ENCODE measurements around the gene OR10P1.

The OR10P1 gene

DNA sequence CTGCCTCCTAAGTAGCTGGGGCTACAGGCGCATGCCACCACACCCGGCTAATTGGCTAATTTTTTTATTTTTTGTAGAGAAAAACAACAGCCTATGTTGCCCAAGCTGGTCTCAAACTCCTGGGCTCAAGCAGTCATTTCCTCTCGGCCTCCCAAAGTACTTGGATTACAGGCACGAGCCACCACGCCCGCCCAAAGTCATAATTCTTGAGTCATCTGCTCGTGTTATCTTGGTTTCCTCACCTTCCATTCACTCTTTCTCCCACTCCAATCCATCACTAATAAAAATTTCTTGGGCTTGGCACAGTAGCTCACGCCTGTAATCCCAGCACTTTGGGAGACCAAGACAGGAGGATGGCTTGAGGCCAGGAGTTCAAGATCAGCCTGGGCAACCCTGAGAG is 39.0 kb downstream of the OR10P1 start:
- TF ChIP-seq, protein P1, sequence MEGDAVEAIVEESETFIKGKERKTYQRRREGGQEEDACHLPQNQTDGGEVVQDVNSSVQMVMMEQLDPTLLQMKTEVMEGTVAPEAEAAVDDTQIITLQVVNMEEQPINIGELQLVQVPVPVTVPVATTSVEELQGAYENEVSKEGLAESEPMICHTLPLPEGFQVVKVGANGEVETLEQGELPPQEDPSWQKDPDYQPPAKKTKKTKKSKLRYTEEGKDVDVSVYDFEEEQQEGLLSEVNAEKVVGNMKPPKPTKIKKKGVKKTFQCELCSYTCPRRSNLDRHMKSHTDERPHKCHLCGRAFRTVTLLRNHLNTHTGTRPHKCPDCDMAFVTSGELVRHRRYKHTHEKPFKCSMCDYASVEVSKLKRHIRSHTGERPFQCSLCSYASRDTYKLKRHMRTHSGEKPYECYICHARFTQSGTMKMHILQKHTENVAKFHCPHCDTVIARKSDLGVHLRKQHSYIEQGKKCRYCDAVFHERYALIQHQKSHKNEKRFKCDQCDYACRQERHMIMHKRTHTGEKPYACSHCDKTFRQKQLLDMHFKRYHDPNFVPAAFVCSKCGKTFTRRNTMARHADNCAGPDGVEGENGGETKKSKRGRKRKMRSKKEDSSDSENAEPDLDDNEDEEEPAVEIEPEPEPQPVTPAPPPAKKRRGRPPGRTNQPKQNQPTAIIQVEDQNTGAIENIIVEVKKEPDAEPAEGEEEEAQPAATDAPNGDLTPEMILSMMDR (IDR thresholded peaks at IDR 0.05; ENCODE audit: insufficient read depth, low read length, missing control alignments): no peak
- POLR2A ChIA-PET: no interaction called here
- DNase-seq (ENCODE audit: low read depth, low spot score): no peak
- H3K4me3 ChIP-seq (ENCODE audit: low read depth, low read length): no peak overlapping the region
- CTCF ChIA-PET: interaction anchor here (1.0 kb wide), 1 partner anchor 20 kb away, joined by 3 read pairs; no protein-coding TSS in a partner anchor

DNA sequence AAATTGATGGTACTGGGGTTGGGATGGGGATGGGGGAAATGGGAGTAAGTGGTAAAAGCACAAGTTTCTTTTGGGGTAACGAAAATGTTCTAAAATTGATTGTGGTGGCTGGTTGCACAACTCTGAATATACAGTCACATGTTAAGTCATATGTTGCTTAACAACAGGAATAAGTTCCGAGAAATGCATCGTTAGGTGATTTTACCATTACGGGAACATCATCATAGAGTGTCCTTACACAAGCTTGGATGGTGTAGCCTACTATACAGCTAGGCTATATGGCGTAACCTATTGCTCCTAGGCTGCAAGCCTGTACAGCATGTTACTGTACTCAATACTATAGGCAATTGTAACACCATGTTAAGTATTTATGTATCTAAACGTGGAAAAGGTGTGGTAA is 40.0 kb downstream of the OR10P1 start:
- CTCF ChIA-PET: interaction anchor here (1.1 to 2.3 kb wide), 3 partner anchors 13 to 30 kb away, joined by 3 to 8 read pairs (median 3); no protein-coding TSS in a partner anchor
- TF ChIP-seq, protein P1 (IDR thresholded peaks at IDR 0.05; ENCODE audit: insufficient read depth, low read length, missing control alignments): no peak
- H3K4me3 ChIP-seq (ENCODE audit: low read depth, low read length): no peak overlapping the region
- no peak for DNase-seq (ENCODE audit: low read depth, low spot score)
- POLR2A ChIA-PET: no interaction called here

DNA sequence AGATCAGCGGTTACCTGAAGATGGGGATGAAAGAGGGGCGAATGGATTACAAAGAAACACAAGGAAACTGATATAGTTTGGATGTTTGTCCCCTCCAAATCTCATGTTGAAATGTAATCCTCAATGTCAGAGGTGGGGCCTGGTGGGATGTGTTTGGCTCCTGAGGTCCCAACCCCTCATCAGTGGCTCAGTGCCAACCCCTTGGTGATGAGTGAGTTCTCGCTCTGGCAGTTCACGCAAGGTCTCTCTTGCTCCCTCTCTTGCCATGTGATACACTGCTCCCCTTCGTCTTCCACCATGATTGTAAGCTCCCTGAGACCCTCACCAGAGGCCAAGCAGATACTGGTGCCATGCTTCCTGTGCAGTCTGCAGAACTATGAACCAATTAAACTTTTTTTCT is 43.0 kb downstream of the OR10P1 start:
- no peak overlapping the region for H3K4me3 ChIP-seq (ENCODE audit: low read depth, low read length)
- CTCF ChIA-PET: no interaction called here
- POLR2A ChIA-PET: no interaction called here
- TF ChIP-seq, protein P1 (IDR thresholded peaks at IDR 0.05; ENCODE audit: insufficient read depth, low read length, missing control alignments): no peak
- no peak for DNase-seq (ENCODE audit: low read depth, low spot score)

DNA sequence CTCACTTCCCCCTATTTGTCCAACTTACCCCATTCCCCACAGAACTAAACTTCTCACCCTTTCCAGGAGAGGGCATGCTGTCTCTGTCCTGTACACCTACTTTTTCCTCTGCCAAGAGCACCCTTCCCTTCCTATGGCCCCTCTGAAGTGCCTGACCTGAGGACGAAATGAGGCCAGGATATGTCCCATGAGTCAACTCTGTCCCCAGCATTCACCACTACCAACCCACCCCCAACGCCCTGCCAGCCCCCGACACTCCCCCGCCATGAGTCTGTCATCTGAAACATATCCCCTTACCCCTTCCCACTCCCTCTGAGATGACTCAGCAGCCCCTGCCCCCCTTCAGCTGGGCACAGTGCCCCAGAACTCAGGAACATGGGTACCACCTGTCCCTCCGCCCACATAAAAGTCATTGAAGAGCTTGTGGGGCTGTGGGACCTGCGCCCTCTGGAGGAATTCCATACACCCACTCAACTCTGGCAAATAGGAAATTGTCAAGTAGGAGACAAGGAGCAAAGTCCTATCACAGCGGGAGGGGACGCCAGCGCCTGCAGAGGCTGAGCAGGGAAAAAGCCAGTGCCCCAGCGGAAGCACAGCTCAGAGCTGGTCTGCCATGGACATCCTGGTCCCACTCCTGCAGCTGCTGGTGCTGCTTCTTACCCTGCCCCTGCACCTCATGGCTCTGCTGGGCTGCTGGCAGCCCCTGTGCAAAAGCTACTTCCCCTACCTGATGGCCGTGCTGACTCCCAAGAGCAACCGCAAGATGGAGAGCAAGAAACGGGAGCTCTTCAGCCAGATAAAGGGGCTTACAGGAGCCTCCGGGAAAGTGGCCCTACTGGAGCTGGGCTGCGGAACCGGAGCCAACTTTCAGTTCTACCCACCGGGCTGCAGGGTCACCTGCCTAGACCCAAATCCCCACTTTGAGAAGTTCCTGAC is 44.7 kb downstream of the OR10P1 start:
- TF ChIP-seq, protein P1 (IDR thresholded peaks at IDR 0.05; ENCODE audit: insufficient read depth, low read length, missing control alignments): peak; percentile 35
- peak overlapping the region; percentile 32 for H3K4me3 ChIP-seq (ENCODE audit: low read depth, low read length)
- ChIA-PET POLR2A (no interaction called here), CTCF (interaction anchor here (0.7 to 2.4 kb wide), 9 partner anchors 8 to 56 kb away, joined by 3 to 25 read pairs (median 3); partner anchors contain the start of gene BLOC1S1)
- no peak for DNase-seq (ENCODE audit: low read depth, low spot score)

DNA sequence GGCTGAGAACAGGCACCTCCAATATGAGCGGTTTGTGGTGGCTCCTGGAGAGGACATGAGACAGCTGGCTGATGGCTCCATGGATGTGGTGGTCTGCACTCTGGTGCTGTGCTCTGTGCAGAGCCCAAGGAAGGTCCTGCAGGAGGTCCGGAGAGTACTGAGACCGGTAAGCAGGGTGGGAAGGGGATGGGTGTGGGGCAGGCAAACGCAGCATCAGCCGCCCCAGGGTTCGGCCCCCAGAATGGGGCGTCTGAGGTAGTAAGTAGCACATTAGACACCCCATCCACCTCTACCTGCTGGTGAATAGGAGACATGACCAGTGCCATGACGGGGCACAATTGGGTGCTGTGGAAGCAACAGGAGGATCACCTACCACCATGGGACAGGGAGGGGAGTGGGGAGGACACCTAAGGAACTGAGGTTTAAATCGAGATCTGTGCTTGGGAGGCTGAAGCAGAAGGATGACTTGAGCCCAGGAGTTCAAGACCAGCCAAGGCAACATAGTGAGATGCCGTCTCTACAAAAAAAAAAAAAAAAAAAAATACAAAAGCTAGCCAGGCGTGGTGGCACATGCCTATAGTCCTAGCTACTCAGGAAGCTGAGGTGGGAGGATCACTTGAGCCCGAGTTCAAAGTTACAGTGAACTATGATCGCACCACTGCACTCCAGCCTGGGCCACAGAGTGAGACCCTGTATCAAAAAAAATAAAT is 45.5 kb downstream of the OR10P1 start:
- ChIA-PET POLR2A (no interaction called here), CTCF (interaction anchor here (0.8 to 2.4 kb wide), 7 partner anchors 9 to 55 kb away, joined by 3 to 25 read pairs (median 5); partner anchors contain the start of gene BLOC1S1)
- TF ChIP-seq, protein P1 (IDR thresholded peaks at IDR 0.05; ENCODE audit: insufficient read depth, low read length, missing control alignments): no peak
- DNase-seq (ENCODE audit: low read depth, low spot score): no peak
- H3K4me3 ChIP-seq (ENCODE audit: low read depth, low read length): no peak overlapping the region

DNA sequence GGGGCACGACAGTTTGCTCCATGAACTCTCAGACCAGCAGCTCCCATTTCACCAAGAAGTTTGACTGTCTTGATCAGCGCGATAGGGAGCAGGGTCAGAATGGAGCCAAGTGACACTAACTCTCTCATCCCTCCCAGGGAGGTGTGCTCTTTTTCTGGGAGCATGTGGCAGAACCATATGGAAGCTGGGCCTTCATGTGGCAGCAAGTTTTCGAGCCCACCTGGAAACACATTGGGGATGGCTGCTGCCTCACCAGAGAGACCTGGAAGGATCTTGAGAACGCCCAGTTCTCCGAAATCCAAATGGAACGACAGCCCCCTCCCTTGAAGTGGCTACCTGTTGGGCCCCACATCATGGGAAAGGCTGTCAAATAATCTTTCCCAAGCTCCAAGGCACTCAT is 47.0 kb downstream of the OR10P1 start:
- no peak overlapping the region for H3K4me3 ChIP-seq (ENCODE audit: low read depth, low read length)
- ChIA-PET CTCF (interaction anchor here (1.1 kb wide), 1 partner anchor 12 kb away, joined by 3 read pairs; no protein-coding TSS in a partner anchor), POLR2A (no interaction called here)
- TF ChIP-seq, protein P1 (IDR thresholded peaks at IDR 0.05; ENCODE audit: insufficient read depth, low read length, missing control alignments): no peak
- no peak for DNase-seq (ENCODE audit: low read depth, low spot score)

Data from AG04449 (cell line).